Mononuclear cell (primary cell): ENCODE data around the gene TRIM24. TPM values are rescaled to one million over a fixed set of nuclear protein-coding genes. Genes with fewer than 3 reads are reported as not detected.

Experiments
- H3K27me3 ChIP-seq: 2 replicates; pipeline ENCODE4 v1.6.0; 2011; ENCODE audit warnings: low read length, control low read depth; ENCODE audit not compliant: insufficient read depth
- H3K4me1 ChIP-seq: 2 replicates; pipeline ENCODE4 v1.5.1; 2011; ENCODE audit warnings: mild to moderate bottlenecking, low read length, control low read depth; ENCODE audit not compliant: insufficient read depth
- H3K4me3 ChIP-seq: 2 replicates; pipeline ENCODE4 v1.5.1; 2011; ENCODE audit warnings: mild to moderate bottlenecking, low read length, moderate library complexity
- H3K9me3 ChIP-seq: 2 replicates; pipeline ENCODE4 v1.5.1; 2011; ENCODE audit warnings: low read depth, mild to moderate bottlenecking, control low read depth, low read length
- total RNA-seq: library from RNA; depleted of rRNA; stranded (reverse); fragments of >200 nt; gene quantifications from one replicate; pipeline ENCODE4 v1.2.3, GENCODE V29; 2012

The TRIM24 gene
- total RNA-seq, 1 donor: 10.7 TPM

DNA sequence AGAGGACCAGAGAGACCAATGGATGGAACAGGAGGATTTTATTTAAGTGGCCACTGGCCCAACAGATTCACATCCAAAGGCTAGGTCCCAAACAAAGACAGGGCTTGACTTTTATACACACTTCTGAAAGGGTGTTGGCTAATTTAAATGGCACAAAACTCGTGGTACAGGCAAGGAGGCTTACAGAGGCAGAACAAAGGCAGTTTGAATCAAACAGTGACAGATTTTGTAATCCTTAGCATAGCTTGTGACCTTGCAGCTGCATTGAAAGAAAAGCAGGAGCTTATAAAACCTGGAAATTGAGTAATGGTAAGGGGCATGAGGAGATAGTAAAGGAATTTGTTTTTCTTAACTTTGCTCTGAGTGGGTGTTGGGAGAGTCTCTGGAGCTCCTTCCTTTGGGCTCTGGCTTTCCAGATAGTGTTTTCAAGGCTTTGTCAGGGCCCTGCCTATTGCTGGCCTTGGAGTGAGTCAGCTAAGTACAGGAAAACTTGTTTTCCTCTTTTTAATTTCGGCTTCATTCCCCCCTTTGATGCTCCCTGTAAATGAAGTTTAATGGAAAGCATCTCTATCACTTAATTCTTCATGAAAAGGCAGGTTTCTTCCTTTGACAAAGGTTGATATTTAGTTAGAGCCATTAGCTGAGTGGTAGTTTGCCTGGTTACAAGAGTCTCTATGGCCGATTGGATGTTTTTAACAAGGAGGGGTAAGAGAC is 96.9 kb downstream of the TRIM24 start:
- H3K4me1 ChIP-seq: no peaks in the 10 kb centered on the region
- no peaks in the 10 kb centered on the region for H3K27me3 ChIP-seq
- H3K4me3 ChIP-seq: no peak overlapping the region
- H3K9me3 ChIP-seq: peaks cover 50% of the 10 kb centered on the region

DNA sequence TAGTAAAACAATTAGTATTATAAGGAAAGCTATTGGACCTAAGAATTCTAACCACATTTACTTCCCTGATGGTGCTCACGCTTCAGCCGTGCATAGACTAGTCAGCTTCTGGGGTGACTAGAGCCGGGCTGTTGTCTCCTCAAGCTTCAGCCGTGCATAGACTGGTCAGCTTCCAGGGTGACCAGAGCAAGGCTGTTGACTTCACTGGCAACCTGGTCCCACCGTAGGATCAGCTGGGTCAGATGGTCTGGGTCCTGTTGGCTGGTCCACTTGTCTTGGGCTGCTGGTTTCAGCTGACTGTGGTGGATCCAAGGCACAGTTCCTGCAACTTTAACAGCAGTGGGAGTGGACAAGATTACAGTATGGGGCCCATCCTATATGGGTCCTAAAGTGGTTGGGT is 99.4 kb downstream of the TRIM24 start:
- no peak overlapping the region for H3K4me3 ChIP-seq
- peaks cover 73% of the 10 kb centered on the region for H3K9me3 ChIP-seq
- no peaks in the 10 kb centered on the region for H3K27me3 ChIP-seq
- H3K4me1 ChIP-seq: no peaks in the 10 kb centered on the region

DNA sequence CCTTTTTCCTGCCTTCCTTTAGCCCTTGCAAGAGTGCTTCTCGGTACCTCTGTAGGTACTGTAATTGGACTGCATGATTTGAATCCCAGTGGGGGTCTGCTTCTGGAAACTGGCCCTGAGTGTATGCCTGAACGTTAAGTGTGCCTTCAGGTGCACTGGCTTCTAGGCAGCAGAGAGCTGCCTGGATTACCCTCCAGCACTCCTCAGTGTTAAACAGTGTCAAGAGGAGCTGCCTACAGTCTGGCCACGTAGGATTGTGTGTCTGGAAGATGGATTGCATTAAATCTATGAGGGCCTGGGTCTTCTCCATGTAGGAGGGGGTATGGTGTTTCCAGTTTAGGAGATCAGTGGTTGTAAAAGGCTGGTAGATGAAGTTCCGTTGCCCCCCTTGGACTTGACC is 103.7 kb downstream of the TRIM24 start:
- Histone ChIP-seq H3K27me3 (no peaks in the 10 kb centered on the region), H3K4me3 (no peak overlapping the region), H3K9me3 (peaks cover 51% of the 10 kb centered on the region), H3K4me1 (no peaks in the 10 kb centered on the region)

DNA sequence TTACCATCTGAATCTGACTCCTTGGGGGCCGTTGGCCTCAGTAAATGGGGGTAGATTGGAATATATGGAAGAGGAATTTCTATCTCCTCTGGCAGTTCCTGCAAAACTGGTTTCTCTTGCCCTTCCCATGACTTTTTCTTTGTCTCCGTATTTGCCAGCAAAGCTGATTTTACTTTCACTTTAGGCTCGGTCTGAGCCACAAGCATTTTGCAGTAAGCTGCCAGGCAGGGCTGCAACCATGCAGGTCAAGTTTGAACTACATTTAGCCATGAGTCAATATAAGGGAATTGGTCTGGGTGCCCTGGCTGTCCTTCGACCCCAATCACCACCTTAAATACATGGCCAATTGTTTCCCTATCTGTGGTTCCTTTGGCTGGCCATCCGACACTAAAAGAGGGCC is 104.3 kb downstream of the TRIM24 start:
- H3K4me3 ChIP-seq: no peak overlapping the region
- peaks cover 46% of the 10 kb centered on the region for H3K9me3 ChIP-seq

DNA sequence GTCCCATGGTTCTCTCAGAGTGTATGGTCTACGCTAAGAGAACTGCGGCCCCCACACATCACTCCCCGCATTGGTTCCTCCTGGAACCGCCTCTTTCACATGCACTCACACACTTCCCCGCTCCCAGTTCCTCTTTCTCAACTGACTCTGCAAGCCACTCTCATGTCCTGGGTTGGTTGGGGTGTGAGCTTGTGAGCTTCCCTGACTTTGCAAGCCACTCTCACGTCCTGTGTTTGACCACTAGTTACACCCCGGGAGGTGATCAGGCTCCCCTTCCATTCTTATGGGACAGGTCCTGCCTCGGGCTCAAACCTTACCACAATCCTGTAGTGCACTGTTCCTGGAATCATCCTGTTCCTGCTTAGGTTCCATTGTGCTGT is 105.0 kb downstream of the TRIM24 start:
- no peak overlapping the region for H3K4me3 ChIP-seq
- no peaks in the 10 kb centered on the region for H3K4me1 ChIP-seq
- no peaks in the 10 kb centered on the region for H3K27me3 ChIP-seq
- H3K9me3 ChIP-seq: peaks cover 44% of the 10 kb centered on the region

More for the DNA sequence above, 104.3 kb downstream of the TRIM24 start:
- Histone ChIP-seq H3K4me1 (no peaks in the 10 kb centered on the region), H3K27me3 (no peaks in the 10 kb centered on the region)

DNA sequence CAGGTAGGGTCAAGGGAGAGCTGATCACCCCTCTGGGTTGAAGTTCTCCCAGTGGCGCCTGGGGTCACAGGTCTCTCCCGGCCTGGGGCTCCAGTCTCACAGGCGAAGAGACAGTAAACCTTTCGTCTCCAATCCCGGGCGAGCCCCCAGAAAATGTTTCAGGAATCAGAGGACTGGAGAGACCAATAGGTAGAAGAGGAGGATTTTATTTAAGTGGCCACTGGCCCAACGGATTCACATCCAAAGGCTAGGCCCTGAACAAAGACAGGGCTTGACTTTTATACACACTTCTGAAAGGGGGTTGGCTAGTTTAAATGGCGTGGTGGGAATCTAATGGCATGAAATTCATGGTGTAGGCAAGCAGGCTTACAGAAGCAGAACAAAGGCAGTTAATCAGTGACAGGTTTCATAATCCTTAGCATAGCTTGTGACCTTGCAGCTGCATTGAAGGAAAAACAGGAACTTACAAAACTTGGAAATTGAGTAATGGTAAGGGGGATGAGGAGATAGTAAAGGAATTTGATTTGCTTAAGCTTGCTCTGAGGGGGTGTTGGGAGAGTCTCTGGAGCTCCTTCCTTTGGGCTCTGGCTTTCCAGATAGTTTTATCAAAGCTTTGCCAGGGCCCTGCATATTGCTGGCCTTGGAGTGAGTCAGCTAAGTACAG is 105.5 kb downstream of the TRIM24 start:
- Histone ChIP-seq H3K4me3 (no peak overlapping the region), H3K4me1 (no peaks in the 10 kb centered on the region), H3K27me3 (no peaks in the 10 kb centered on the region), H3K9me3 (peaks cover 44% of the 10 kb centered on the region)

DNA sequence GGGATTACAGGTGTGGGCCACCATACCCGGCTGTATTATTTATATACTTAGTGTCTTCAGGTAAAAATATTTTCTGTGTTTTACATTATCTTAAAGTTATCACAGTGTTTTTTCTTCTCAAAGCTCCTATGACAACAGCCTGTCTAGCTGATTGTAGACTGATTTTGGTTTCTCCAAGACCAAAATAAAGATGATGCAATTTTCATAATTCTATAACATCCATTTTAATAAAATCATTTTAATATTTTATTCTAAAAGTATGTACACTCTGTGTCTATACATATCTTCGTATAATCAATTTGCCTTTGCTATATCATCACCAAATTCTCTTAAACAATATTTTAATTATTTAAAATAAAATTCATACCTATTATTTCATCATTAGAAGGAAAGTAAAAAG is 108.6 kb downstream of the TRIM24 start:
- peaks cover 27% of the 10 kb centered on the region for H3K9me3 ChIP-seq
- no peaks in the 10 kb centered on the region for H3K4me1 ChIP-seq
- no peaks in the 10 kb centered on the region for H3K27me3 ChIP-seq
- no peak overlapping the region for H3K4me3 ChIP-seq

DNA sequence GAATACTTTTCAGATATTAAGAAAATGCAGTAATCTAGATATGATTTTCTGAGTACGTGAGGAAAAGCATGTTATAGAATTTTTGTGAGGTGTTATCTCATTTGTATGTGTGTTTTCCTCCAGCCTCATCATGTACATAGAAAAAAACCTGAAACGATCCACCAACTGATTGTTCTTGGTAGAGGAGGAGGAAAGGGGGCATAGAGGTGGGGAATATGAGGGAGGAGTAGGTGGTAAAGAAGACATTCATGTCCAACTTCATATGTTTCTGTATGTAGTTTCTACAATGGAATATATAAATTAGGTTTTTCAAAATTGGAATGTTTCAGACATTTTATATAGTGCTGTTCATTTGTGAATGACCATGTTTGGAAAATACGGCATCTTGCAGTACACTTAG is 109.4 kb downstream of the TRIM24 start:
- H3K27me3 ChIP-seq: no peaks in the 10 kb centered on the region
- H3K9me3 ChIP-seq: peaks cover 21% of the 10 kb centered on the region
- no peak overlapping the region for H3K4me3 ChIP-seq
- H3K4me1 ChIP-seq: no peaks in the 10 kb centered on the region

DNA sequence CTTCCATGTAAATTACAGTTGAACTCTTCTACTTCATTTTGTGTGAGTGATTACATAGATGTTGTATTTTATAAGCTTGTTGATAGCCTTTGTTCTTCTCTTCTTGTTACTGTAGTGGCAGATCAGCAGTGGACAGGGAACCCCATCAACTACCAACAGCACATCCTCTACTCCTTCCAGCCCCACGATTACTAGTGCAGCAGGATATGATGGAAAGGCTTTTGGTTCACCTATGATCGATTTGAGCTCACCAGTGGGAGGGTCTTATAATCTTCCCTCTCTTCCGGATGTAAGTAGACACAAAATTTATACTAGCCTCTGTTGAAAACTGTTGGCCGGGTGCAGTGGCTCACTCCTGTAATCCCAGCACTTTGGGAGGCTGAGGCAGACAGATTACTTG is 110.7 kb downstream of the TRIM24 start:
- Histone ChIP-seq H3K4me3 (no peak overlapping the region), H3K27me3 (no peaks in the 10 kb centered on the region), H3K9me3 (peaks cover 9% of the 10 kb centered on the region), H3K4me1 (no peaks in the 10 kb centered on the region)

DNA sequence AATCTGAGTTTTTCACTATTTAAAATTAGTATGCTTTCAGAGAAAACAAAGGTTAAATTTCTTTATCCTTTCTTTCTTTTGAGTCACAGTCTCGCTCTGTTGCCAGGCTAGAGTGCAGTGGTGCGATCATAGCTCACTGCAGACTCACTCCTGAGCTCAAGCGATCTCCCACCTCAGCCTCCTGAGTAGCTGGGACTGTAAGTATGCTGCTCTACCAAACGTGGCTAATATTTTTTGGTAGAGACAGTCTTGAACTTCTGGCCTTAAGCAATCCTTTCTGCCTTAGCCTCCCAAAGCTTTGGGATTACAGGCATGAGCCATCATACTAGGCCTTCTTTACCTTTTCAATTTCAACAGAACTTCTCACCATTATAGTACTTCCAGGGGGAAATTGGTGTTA is 113.7 kb downstream of the TRIM24 start:
- H3K4me1 ChIP-seq: no peaks in the 10 kb centered on the region
- no peaks in the 10 kb centered on the region for H3K27me3 ChIP-seq
- H3K9me3 ChIP-seq: no peaks in the 10 kb centered on the region
- no peak overlapping the region for H3K4me3 ChIP-seq

DNA sequence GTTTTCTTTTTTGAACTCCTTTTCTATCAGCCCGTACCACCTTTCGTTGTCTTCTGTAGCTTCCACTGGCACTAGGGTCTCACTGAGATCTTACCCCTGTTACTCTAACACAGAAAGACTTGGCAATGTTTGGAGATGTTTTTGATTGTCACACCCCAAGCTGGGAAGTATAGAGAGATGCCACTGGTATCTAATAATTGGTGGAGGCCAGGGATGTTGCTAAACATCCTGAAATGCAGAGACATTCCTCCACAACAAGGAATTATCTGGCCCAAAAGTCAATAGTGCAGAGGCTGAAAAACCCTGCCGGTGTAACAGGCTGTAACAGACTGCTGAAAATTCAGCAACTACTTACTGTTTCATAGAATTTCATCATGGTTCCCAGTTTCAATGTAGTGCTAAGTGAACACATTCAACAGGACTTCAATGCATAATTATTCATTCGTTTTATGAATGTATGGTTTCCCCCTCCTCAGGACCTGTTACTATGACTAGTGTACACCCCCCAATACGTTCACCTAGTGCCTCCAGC is 115.9 kb downstream of the TRIM24 start:
- H3K4me1 ChIP-seq: no peaks in the 10 kb centered on the region
- H3K4me3 ChIP-seq: no peak overlapping the region
- H3K9me3 ChIP-seq: no peaks in the 10 kb centered on the region
- no peaks in the 10 kb centered on the region for H3K27me3 ChIP-seq

DNA sequence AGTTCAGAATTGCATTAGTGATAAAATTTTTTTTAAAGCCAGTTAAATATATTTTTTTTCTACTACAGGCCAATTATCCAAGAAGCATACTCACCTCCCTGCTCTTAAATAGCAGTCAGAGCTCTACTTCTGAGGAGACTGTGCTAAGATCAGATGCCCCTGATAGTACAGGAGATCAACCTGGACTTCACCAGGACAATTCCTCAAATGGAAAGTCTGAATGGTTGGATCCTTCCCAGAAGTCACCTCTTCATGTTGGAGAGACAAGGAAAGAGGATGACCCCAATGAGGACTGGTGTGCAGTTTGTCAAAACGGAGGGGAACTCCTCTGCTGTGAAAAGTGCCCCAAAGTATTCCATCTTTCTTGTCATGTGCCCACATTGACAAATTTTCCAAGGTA is 119.1 kb downstream of the TRIM24 start:
- Histone ChIP-seq H3K9me3 (no peaks in the 10 kb centered on the region), H3K4me1 (no peaks in the 10 kb centered on the region), H3K27me3 (no peaks in the 10 kb centered on the region), H3K4me3 (no peak overlapping the region)

DNA sequence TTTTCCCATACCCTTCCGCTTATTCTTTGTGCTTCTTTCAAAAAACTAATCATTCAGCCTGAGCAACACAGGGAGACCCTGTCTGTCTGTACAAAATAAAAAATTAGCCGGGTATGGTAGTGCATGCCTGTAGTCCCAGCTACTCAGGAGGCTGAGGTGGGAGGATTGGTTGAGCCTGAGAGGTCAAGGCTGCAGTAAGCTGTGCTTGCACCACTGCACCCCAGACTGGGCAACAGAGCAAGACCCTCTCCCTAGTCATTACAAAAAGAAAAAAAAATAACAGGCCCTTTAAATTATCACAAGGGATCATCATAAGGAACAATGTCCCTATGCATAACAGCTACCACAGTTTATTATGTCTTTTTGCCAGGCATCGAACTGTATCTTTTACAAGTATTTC is 119.6 kb downstream of the TRIM24 start:
- H3K4me1 ChIP-seq: no peaks in the 10 kb centered on the region
- no peaks in the 10 kb centered on the region for H3K27me3 ChIP-seq
- no peak overlapping the region for H3K4me3 ChIP-seq
- no peaks in the 10 kb centered on the region for H3K9me3 ChIP-seq

DNA sequence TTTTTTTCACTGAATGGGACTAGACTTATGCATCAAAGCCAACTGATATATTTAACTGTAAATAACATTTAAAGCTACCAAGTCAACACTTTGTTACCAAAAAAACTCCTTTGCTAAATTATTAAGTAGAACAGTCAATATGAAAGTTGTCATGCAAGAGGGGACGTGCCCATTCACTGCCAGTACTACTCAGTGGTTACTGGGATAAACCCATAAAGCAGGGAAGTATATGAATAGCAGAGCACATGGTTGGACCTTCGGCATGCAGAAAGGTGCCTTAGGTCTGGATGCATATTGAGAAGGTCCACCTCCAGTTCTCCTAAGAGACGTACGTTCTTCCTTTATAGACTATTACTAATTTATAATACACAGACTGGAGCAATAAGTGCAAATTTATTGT is 121.0 kb downstream of the TRIM24 start:
- Histone ChIP-seq H3K4me1 (no peaks in the 10 kb centered on the region), H3K27me3 (no peaks in the 10 kb centered on the region), H3K9me3 (no peaks in the 10 kb centered on the region), H3K4me3 (no peak overlapping the region)

DNA sequence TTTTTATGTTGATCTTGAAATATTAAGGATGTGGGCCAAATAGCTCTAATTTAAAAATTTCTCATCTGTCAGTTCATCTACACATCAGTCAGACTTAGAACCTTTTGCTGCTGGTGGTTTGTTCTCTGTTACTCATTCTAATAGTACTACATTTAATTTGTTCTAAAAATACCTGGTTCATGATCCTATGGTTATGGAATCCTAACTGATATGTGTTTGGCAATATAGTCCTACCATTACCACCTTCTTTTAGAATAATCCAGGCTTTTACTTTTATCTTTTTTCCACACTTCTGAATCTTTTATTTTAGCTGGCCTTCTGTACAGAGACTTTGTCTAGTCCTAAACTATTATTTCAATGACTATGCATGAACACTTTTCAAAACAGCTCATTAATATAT is 124.2 kb downstream of the TRIM24 start:
- H3K27me3 ChIP-seq: no peaks in the 10 kb centered on the region
- no peak overlapping the region for H3K4me3 ChIP-seq
- no peaks in the 10 kb centered on the region for H3K9me3 ChIP-seq
- no peaks in the 10 kb centered on the region for H3K4me1 ChIP-seq

DNA sequence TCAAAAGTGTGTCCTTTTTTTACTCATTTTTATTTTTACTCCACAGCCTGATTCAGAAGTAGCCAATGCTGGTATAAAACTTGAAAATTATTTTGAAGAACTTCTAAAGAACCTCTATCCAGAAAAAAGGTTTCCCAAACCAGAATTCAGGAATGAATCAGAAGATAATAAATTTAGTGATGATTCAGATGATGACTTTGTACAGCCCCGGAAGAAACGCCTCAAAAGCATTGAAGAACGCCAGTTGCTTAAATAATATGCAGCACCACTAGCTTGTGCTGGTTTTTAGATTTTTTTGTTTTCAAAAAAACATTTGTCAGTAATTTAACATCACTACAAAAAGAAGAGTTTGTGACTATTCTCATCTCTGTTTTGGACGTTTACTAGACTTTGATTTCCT is 124.6 kb downstream of the TRIM24 start:
- H3K9me3 ChIP-seq: no peaks in the 10 kb centered on the region
- H3K4me3 ChIP-seq: no peak overlapping the region
- H3K27me3 ChIP-seq: no peaks in the 10 kb centered on the region
- H3K4me1 ChIP-seq: no peaks in the 10 kb centered on the region
